ENCODE data around the gene RPL11. TPM values are rescaled to one million over a fixed set of nuclear protein-coding genes. Genes with fewer than 3 reads are reported as not detected.
"Not testable (repeated sequence)": the region's sequence is repeated elsewhere in the genome, so short reads cannot be mapped to it uniquely, and the experiment has no call there.

The RPL11 gene
- total RNA-seq, 1 donor from 2014 or later = 843 TPM

DNA sequence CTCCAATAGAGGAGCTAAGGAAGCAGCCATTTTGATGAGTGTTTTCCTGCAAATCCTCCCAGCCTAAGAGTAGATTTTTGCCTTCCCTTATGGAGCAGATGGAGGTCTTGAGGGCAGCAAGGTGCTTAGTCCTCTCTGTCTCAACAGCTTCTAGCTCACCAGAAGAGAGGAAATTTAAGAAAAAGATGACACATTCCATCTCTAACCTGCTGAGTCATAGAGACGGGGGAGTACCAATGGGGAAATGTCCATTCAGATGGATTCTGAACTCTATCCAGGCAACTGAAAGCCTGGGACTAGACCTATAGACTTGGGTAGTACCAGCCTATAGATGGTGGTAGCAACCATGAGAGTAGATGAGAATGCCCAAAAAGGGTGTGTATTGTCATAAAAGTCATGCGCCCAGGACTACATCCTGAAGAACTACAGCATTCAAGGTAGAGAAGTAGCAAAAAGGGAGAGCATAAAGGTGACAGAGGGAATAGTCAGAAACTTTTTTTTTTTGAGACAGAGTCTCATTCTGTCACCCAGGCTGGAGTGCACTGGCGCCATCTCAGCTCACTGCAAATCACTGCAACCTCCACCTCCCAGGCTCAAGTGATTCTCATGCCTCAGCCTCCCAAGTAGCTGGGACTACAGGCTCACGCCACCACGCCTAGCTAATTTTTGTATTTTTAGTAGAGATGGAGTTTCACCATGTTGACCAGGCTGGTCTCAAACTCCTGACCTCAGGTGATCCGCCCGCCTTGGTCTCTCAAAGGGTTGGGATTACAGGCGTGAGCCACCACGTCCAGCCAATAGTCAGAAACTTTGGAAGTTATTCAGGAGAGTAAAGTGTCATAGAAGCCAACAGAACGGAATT lies 41.0 kb downstream of the RPL11 start:
- TF ChIP-seq, protein P1, sequence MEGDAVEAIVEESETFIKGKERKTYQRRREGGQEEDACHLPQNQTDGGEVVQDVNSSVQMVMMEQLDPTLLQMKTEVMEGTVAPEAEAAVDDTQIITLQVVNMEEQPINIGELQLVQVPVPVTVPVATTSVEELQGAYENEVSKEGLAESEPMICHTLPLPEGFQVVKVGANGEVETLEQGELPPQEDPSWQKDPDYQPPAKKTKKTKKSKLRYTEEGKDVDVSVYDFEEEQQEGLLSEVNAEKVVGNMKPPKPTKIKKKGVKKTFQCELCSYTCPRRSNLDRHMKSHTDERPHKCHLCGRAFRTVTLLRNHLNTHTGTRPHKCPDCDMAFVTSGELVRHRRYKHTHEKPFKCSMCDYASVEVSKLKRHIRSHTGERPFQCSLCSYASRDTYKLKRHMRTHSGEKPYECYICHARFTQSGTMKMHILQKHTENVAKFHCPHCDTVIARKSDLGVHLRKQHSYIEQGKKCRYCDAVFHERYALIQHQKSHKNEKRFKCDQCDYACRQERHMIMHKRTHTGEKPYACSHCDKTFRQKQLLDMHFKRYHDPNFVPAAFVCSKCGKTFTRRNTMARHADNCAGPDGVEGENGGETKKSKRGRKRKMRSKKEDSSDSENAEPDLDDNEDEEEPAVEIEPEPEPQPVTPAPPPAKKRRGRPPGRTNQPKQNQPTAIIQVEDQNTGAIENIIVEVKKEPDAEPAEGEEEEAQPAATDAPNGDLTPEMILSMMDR (IDR thresholded peaks at IDR 0.05) = no peak
- Mint-ChIP-seq H3K27me3 (ENCODE audit: unreplicated experiment) (no peaks in the 10 kb centered on the region), H3K9me3 (ENCODE audit: unreplicated experiment) (no peaks in the 10 kb centered on the region), H3K4me1 (ENCODE audit: unreplicated experiment) (peaks cover 2% of the 10 kb centered on the region), H3K4me3 (ENCODE audit: unreplicated experiment) (no peak overlapping the region), H3K36me3 (ENCODE audit: unreplicated experiment) (no peaks in the 10 kb centered on the region), H3K27ac (ENCODE audit: unreplicated experiment) (no peak overlapping the region)
- DNase-seq (ENCODE audit: extremely low spot score, unreplicated experiment) = no peak

DNA sequence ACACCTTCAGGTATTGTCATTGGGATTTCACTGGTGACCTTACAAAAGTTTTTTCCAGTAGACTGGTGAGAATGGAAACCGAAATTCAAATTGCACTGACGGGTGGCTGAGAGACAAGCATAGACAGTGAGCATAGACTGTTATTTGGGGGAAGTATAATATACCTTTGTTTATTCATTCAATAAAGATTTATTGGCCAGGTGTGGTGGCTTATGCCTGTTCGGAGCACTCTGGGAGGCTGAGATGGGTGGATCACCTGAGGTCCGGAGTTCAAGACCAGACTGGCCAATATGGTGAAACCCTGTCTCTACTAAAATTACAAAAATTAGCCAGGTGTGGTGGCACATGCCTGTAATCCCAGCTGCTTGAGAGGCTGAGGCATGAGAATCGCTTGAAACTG lies 41.7 kb downstream of the RPL11 start:
- H3K27ac Mint-ChIP-seq (ENCODE audit: unreplicated experiment); DNase-seq (ENCODE audit: extremely low spot score, unreplicated experiment); H3K4me1 Mint-ChIP-seq (ENCODE audit: unreplicated experiment); H3K36me3 Mint-ChIP-seq (ENCODE audit: unreplicated experiment); H3K27me3 Mint-ChIP-seq (ENCODE audit: unreplicated experiment); H3K9me3 Mint-ChIP-seq (ENCODE audit: unreplicated experiment); H3K4me3 Mint-ChIP-seq (ENCODE audit: unreplicated experiment): not testable (repeated sequence)

- no peak for DNase-seq (ENCODE audit: extremely low spot score, unreplicated experiment)
- H3K36me3 Mint-ChIP-seq (ENCODE audit: unreplicated experiment) = no peaks in the 10 kb centered on the region
- H3K4me1 Mint-ChIP-seq (ENCODE audit: unreplicated experiment) = no peaks in the 10 kb centered on the region
- H3K4me3 Mint-ChIP-seq (ENCODE audit: unreplicated experiment) = no peak overlapping the region
- TF ChIP-seq, protein P1 (IDR thresholded peaks at IDR 0.05) = no peak
- H3K27me3 Mint-ChIP-seq (ENCODE audit: unreplicated experiment) = no peaks in the 10 kb centered on the region
- no peak overlapping the region for H3K27ac Mint-ChIP-seq (ENCODE audit: unreplicated experiment)
- H3K9me3 Mint-ChIP-seq (ENCODE audit: unreplicated experiment) = no peaks in the 10 kb centered on the region
These were observed 45.0 kb downstream of the RPL11 start for GRCh38 chr1:23736437-23737134.

DNA sequence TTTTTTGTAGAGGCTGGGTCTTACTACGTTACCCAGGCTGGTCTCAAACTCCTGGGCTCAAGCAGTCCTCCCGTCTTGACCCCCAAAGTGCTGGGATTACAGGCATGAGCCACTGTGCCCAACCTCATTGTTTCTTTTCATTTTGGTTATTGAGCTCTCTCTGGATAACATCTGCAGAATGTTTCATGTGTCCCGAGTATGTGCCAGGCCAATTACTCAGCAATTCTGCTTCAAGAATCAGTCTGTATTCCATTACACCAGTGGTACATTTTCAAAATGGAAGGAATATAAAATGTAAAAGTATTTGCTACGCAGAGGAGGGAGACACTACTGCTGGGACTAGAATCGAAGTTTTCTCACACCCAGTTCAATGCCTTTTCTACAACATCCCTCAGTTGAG lies 50.0 kb downstream of the RPL11 start:
- Mint-ChIP-seq H3K36me3 (ENCODE audit: unreplicated experiment) (peaks cover 1% of the 10 kb centered on the region), H3K27me3 (ENCODE audit: unreplicated experiment) (no peaks in the 10 kb centered on the region), H3K4me1 (ENCODE audit: unreplicated experiment) (peaks cover 29% of the 10 kb centered on the region), H3K27ac (ENCODE audit: unreplicated experiment) (no peak overlapping the region), H3K9me3 (ENCODE audit: unreplicated experiment) (no peaks in the 10 kb centered on the region), H3K4me3 (ENCODE audit: unreplicated experiment) (peak overlapping the region; percentile 82)
- TF ChIP-seq, protein P1 (IDR thresholded peaks at IDR 0.05) = no peak
- no peak for DNase-seq (ENCODE audit: extremely low spot score, unreplicated experiment)

GRCh38 chr1:23742670-23743286 lies 51.2 kb downstream of the RPL11 start:
- Mint-ChIP-seq H3K27me3 (ENCODE audit: unreplicated experiment) (no peaks in the 10 kb centered on the region), H3K4me1 (ENCODE audit: unreplicated experiment) (peaks cover 35% of the 10 kb centered on the region), H3K4me3 (ENCODE audit: unreplicated experiment) (peak overlapping the region; percentile 82), H3K27ac (ENCODE audit: unreplicated experiment) (peak overlapping the region; percentile 88), H3K9me3 (ENCODE audit: unreplicated experiment) (no peaks in the 10 kb centered on the region), H3K36me3 (ENCODE audit: unreplicated experiment) (peaks cover 4% of the 10 kb centered on the region)
- DNase-seq (ENCODE audit: extremely low spot score, unreplicated experiment) = no peak
- TF ChIP-seq, protein P1 (IDR thresholded peaks at IDR 0.05) = no peak

All from osteocyte (in vitro differentiated cells).